SU-DHL-6 (cell line): ENCODE data around the gene GFI1B.

Experiments used
- H2AFZ ChIP-seq: fragments of 200-600 bp; sonication (generic); 2 replicates; pipeline ENCODE4 v1.6.1; 2014; ENCODE audit warnings: low read depth, mild to moderate bottlenecking, moderate library complexity, mixed read lengths, antibody characterized with exemption, low read length; ENCODE audit not compliant: severe bottlenecking
- H3F3A ChIP-seq: fragments of 200-600 bp; shearing (Covaris generic); 2 replicates; pipeline ENCODE4 v1.6.0; 2016; ENCODE audit warnings: antibody characterized with exemption, mild to moderate bottlenecking; ENCODE audit not compliant: insufficient read depth
- H3K27ac ChIP-seq: fragments of 200-600 bp; sonication (generic); 2 replicates; pipeline ENCODE4 v1.5.1; 2016; ENCODE audit warnings: low read depth, mild to moderate bottlenecking, low read length, moderate library complexity, mixed read lengths
- H3K27me3 ChIP-seq: fragments of 200-600 bp; sonication (generic), shearing (Covaris generic); 2 replicates; pipeline ENCODE4 v1.6.0; 2014; ENCODE audit warnings: mild to moderate bottlenecking, low read length
- H3K36me3 ChIP-seq: fragments of 200-600 bp; sonication (generic); 2 replicates; pipeline ENCODE4 v1.6.1; 2014; ENCODE audit warnings: mild to moderate bottlenecking, low read length, mixed read lengths
- H3K4me2 ChIP-seq: fragments of 300-600, 200-600 bp; shearing (Covaris generic), sonication (generic); 2 replicates; pipeline ENCODE4 v1.6.0; 2014; ENCODE audit warnings: low read length, low read depth, mild to moderate bottlenecking; ENCODE audit not compliant: poor library complexity, severe bottlenecking
- H3K4me3 ChIP-seq: fragments of 200-600 bp; sonication (generic); 2 replicates; pipeline ENCODE4 v1.5.1; 2014; ENCODE audit warnings: antibody characterized with exemption, low read length, mild to moderate bottlenecking, mixed read lengths; ENCODE audit not compliant: insufficient read depth, poor library complexity, severe bottlenecking
- H3K79me2 ChIP-seq: fragments of 200-600 bp; sonication (generic); 2 replicates; pipeline ENCODE4 v1.6.1; 2014; ENCODE audit warnings: mild to moderate bottlenecking, low read length, moderate library complexity; ENCODE audit not compliant: insufficient read depth
- H3K9ac ChIP-seq: fragments of 200-600 bp; sonication (generic); 2 replicates; pipeline ENCODE4 v1.7.0; 2014; ENCODE audit warnings: mild to moderate bottlenecking, low read length
- H3K9me2 ChIP-seq: fragments of 200-600 bp; sonication (generic); replicated peaks from 2 replicates; pipeline ENCODE4 v1.6.1; 2014; ENCODE audit warnings: low read length; ENCODE audit not compliant: insufficient read depth
- H3K9me3 ChIP-seq: fragments of 200-600 bp; sonication (generic); 2 replicates; pipeline ENCODE4 v1.6.1; 2014; ENCODE audit warnings: low read length, mixed read lengths; ENCODE audit not compliant: insufficient read depth
- H4K20me1 ChIP-seq: fragments of 200-600 bp; sonication (generic); 2 replicates; pipeline ENCODE4 v1.6.1; 2014; ENCODE audit warnings: low read depth, mild to moderate bottlenecking, antibody characterized with exemption, low read length, moderate library complexity, mixed read lengths
- EZH2phosphoT487 ChIP-seq: fragments of 200-600 bp; sonication (generic), shearing (Covaris generic); conservative IDR thresholded peaks from 2 replicates; pipeline ENCODE4 v1.6.1; 2018; ENCODE audit warnings: mild to moderate bottlenecking, antibody characterized with exemption, low read length, moderate library complexity, mixed read lengths
- TF ChIP-seq, protein P1 (sequence below): fragments of 200-600 bp; sonication (generic); IDR thresholded peaks from one replicate; pipeline ENCODE4 v1.5.1; 2017; ENCODE audit warnings: antibody characterized with exemption, mild to moderate bottlenecking, low read length, moderate library complexity; ENCODE audit not compliant: insufficient read depth, poor library complexity, severe bottlenecking

Gene GFI1B

DNA sequence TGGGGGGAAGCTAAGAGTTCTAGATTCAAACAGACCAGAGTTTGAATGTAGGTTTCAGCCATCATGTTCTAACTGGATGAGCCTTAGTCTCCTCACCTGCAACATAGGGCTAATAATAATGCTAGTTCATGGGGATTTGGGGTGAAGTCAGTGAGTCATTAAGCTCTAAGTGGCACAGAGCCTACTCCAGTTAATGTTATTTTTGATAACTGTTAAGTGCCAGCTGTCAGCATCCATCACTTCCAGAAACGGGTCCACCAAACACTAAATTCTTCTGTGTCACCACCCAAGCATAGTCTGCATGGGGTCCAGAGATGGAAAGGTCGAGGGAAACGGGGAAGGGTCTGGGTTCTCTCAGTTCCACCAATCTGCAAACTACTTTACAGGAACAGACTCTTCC is 32.3 kb upstream of the GFI1B start:
- Histone ChIP-seq H3K9me2 (no peaks in the 10 kb centered on the region), H3K9ac (no peak overlapping the region), H3K4me2 (no peak overlapping the region), H3F3A (peaks cover 6% of the 10 kb centered on the region; the same call in 1 of the 2 replicates), H4K20me1 (no peaks in the 10 kb centered on the region), H3K27ac (no peak overlapping the region), H3K79me2 (peaks cover 7% of the 10 kb centered on the region), H3K36me3 (no peaks in the 10 kb centered on the region), H3K4me3 (no peak overlapping the region), H3K9me3 (no peaks in the 10 kb centered on the region), H3K27me3 (no peaks in the 10 kb centered on the region), H2AFZ (no peak overlapping the region)
- TF ChIP-seq EZH2phosphoT487, result no peak
- TF ChIP-seq, protein P1, sequence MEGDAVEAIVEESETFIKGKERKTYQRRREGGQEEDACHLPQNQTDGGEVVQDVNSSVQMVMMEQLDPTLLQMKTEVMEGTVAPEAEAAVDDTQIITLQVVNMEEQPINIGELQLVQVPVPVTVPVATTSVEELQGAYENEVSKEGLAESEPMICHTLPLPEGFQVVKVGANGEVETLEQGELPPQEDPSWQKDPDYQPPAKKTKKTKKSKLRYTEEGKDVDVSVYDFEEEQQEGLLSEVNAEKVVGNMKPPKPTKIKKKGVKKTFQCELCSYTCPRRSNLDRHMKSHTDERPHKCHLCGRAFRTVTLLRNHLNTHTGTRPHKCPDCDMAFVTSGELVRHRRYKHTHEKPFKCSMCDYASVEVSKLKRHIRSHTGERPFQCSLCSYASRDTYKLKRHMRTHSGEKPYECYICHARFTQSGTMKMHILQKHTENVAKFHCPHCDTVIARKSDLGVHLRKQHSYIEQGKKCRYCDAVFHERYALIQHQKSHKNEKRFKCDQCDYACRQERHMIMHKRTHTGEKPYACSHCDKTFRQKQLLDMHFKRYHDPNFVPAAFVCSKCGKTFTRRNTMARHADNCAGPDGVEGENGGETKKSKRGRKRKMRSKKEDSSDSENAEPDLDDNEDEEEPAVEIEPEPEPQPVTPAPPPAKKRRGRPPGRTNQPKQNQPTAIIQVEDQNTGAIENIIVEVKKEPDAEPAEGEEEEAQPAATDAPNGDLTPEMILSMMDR, result no peak

DNA sequence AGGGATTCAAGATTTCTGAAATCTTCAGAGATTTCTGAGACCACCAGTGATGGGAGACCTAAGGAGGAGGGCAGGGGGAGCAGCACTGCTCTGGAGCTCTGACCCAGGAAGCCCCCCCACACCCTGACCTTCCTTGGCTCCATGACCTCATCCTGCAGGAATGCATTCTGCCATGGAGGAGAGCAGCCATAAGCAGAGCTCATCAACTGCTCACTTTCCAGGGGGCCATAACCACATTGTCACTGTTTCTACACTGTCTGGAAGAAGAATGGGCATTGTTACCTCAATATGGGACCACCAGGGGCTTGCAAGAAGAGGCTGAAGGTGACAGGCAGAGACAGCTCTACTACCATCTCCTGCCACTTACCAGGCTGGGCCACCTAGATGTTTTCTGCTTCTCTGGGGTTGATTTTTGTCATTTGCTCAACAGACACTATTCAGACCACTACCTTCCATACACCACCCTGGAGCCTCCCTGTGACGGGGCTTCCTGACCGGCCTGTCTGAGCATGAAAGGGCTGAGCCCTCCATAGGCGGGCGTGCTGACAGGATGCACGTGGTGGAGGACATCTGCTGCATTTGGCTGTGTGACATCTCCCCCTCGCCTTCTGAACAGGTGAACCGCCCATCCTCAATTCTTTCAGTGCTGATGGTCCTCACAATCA is 31.7 kb upstream of the GFI1B start:
- no peaks in the 10 kb centered on the region for H3K27me3 ChIP-seq
- H3K27ac ChIP-seq, result no peak overlapping the region
- H4K20me1 ChIP-seq, result no peaks in the 10 kb centered on the region
- H3K4me2 ChIP-seq, result no peak overlapping the region
- no peak overlapping the region for H3K9ac ChIP-seq
- H3K9me2 ChIP-seq, result no peaks in the 10 kb centered on the region
- 0 out of 2 replicates have a peak, but pooled peaks cover 1% of the 10 kb centered on the region for H3K79me2 ChIP-seq
- H2AFZ ChIP-seq, result no peak overlapping the region
- no peak overlapping the region for H3K4me3 ChIP-seq
- H3F3A ChIP-seq, result peaks cover 6% of the 10 kb centered on the region; the same call in 1 of the 2 replicates
- no peaks in the 10 kb centered on the region for H3K9me3 ChIP-seq
- no peaks in the 10 kb centered on the region for H3K36me3 ChIP-seq
- TF ChIP-seq EZH2phosphoT487, result no peak
- TF ChIP-seq, protein P1, result no peak

DNA sequence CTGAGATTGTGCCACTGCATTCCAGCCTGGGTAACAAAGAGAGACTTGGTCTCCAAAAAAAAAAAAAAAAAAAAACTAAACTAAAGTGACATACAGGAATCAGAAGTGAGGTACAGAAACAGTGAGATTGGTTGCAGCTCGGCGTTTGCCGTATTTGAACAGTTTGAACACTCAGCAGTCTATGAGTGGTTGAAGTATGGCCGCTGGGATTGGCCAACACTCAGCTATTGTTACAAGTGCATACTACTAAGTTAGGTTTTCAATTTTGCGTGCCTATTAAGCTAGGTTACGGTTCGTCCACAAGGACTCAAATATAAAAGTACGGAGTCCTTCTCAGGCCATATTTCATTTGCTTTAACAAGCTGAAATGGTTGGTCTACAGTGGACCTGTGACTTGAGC is 30.7 kb upstream of the GFI1B start:
- H3K27ac ChIP-seq, result no peak overlapping the region
- no peaks in the 10 kb centered on the region for H4K20me1 ChIP-seq
- no peak overlapping the region for H3K4me2 ChIP-seq
- H3K9me2 ChIP-seq, result no peaks in the 10 kb centered on the region
- no peak overlapping the region for H3K4me3 ChIP-seq
- H3K36me3 ChIP-seq, result no peaks in the 10 kb centered on the region
- H3F3A ChIP-seq, result 0 out of 2 replicates have a peak, but pooled peaks cover 6% of the 10 kb centered on the region
- H3K79me2 ChIP-seq, result no peaks in the 10 kb centered on the region
- no peaks in the 10 kb centered on the region for H3K9me3 ChIP-seq
- TF ChIP-seq, protein P1, result no peak
- TF ChIP-seq EZH2phosphoT487, result no peak
- H2AFZ ChIP-seq, result no peak overlapping the region
- H3K27me3 ChIP-seq, result no peaks in the 10 kb centered on the region
- no peak overlapping the region for H3K9ac ChIP-seq
